ENCODE results near the gene SLC6A9. TPM values are rescaled to one million over a fixed set of nuclear protein-coding genes. Genes with fewer than 3 reads are reported as not detected.
A peak's percentile ranks its signal among the peaks of the same experiment; 100 is the strongest.

The SLC6A9 gene
- total RNA-seq, 1 donor from 2014 or later, result 61.7 TPM

DNA sequence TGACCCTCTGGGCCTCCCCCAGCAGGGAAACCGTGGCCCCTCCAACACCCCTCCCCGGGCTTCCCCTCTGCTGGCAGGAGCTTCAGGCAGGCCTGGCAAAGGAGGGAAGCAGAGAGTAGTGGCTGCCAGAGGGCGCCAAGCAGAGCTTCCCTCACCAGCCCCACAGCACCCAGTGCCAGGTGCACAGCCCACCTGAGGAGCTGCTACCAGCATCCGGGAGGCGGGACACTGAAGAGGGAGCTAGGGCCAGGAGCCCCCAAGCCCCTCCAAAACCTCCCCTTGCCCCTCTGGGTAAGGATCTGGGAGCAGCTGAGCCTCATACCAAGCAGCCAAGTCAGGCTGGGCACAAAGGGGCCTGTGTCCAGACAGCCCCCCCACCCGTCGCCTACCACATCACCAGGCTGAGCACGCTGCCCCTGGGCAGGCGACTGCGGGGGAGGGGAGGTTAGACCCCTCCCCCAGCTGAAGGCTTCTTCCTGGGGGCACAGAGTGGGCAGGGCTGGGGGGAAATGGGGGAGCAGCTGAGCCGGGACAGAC lies 20.3 kb downstream of the SLC6A9 start:
- Mint-ChIP-seq H3K27ac (ENCODE audit: unreplicated experiment) (no peak overlapping the region), H3K4me3 (ENCODE audit: unreplicated experiment) (no peak overlapping the region), H3K27me3 (ENCODE audit: low read depth) (no peaks in the 10 kb centered on the region), H3K36me3 (ENCODE audit: low read depth) (peaks cover 7% of the 10 kb centered on the region), H3K9me3 (ENCODE audit: low read depth) (no peaks in the 10 kb centered on the region), H3K4me1 (ENCODE audit: low read depth) (peaks cover 21% of the 10 kb centered on the region)
- no peak for DNase-seq (ENCODE audit: low spot score)
- TF ChIP-seq, protein P1, sequence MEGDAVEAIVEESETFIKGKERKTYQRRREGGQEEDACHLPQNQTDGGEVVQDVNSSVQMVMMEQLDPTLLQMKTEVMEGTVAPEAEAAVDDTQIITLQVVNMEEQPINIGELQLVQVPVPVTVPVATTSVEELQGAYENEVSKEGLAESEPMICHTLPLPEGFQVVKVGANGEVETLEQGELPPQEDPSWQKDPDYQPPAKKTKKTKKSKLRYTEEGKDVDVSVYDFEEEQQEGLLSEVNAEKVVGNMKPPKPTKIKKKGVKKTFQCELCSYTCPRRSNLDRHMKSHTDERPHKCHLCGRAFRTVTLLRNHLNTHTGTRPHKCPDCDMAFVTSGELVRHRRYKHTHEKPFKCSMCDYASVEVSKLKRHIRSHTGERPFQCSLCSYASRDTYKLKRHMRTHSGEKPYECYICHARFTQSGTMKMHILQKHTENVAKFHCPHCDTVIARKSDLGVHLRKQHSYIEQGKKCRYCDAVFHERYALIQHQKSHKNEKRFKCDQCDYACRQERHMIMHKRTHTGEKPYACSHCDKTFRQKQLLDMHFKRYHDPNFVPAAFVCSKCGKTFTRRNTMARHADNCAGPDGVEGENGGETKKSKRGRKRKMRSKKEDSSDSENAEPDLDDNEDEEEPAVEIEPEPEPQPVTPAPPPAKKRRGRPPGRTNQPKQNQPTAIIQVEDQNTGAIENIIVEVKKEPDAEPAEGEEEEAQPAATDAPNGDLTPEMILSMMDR (IDR thresholded peaks at IDR 0.05), result no peak

DNA sequence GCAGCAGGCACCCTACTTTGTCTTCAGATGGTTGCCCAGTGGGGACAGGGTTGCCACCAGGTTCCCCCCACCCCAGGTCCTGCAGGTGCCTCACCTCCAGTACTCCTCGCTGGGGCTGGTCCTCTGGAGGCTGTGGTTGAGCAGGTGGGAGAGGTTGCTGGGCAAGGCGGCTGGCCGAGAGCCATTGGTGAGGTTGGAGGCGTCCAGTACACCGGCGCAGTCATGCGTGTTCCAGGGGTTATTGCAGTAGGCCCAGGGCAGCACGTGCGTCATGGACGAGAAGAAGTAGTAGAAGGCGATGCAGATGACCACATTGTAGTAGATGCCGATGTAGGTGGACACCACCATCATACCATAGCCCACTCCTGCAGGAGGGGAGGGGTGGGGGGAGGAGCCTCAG lies 23.0 kb downstream of the SLC6A9 start:
- Mint-ChIP-seq H3K4me3 (ENCODE audit: unreplicated experiment) (no peak overlapping the region), H3K36me3 (ENCODE audit: low read depth) (peaks cover 7% of the 10 kb centered on the region), H3K9me3 (ENCODE audit: low read depth) (no peaks in the 10 kb centered on the region), H3K4me1 (ENCODE audit: low read depth) (peaks cover 8% of the 10 kb centered on the region), H3K27ac (ENCODE audit: unreplicated experiment) (no peak overlapping the region), H3K27me3 (ENCODE audit: low read depth) (no peaks in the 10 kb centered on the region)
- no peak for DNase-seq (ENCODE audit: low spot score)
- TF ChIP-seq, protein P1 (IDR thresholded peaks at IDR 0.05), result no peak

DNA sequence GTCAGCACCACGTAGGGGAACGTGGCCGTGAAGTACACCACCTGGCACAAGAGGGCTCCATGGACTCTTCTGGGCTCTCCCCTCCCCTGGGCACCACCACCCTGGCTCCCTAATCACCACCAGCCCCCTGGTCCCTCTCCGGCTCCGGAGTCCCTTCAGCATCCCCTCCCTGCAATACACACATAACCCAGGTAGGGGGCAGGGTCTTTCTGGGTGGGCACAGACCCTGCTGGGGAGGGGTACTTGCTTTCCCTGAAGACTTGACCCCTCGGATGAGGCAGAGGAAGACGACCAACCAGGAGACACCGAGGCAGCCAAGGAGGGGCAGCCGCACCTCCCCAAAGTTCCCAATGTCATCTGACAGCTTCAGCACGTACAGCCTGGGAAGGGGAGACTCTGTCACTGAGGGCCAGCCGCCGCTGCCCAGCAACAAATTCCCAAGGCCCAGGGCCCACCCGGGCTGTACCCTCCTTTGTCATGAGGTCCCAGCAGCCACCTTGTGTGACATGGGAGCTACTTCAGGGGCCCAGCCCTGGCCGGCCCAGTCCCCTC lies 28.6 kb downstream of the SLC6A9 start:
- H3K9me3 Mint-ChIP-seq (ENCODE audit: low read depth), result no peaks in the 10 kb centered on the region

DNA sequence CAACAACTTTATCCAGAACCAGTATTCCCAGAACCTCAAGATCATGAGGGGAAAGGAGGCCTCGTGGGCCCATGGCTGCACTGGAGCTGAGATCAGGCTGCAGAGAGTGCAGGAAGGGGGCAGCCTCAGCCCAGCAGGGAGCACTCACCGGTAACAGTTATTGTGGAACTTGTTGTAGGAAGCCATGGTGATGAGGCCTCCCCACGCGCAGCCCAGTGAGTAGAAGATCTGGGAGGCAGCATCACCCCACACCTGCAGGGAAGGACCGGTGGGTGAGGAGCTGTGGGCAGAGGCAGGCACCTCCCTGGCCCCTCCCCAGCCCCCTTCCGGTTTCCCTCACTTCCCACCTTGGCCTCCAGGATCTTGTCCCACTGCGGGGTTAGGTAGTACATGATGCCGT lies 29.1 kb downstream of the SLC6A9 start:
- Mint-ChIP-seq H3K36me3 (ENCODE audit: low read depth) (peaks cover 9% of the 10 kb centered on the region), H3K27me3 (ENCODE audit: low read depth) (no peaks in the 10 kb centered on the region), H3K27ac (ENCODE audit: unreplicated experiment) (no peak overlapping the region), H3K4me3 (ENCODE audit: unreplicated experiment) (no peak overlapping the region), H3K4me1 (ENCODE audit: low read depth) (no peaks in the 10 kb centered on the region), H3K9me3 (ENCODE audit: low read depth) (no peaks in the 10 kb centered on the region)
- DNase-seq (ENCODE audit: low spot score), result no peak
- TF ChIP-seq, protein P1 (IDR thresholded peaks at IDR 0.05), result no peak

More for the DNA sequence above, 28.6 kb downstream of the SLC6A9 start:
- peaks cover 9% of the 10 kb centered on the region for H3K36me3 Mint-ChIP-seq (ENCODE audit: low read depth)
- no peaks in the 10 kb centered on the region for H3K27me3 Mint-ChIP-seq (ENCODE audit: low read depth)
- TF ChIP-seq, protein P1 (IDR thresholded peaks at IDR 0.05), result peak; percentile 55
- no peak overlapping the region for H3K27ac Mint-ChIP-seq (ENCODE audit: unreplicated experiment)
- H3K4me1 Mint-ChIP-seq (ENCODE audit: low read depth), result no peaks in the 10 kb centered on the region
- DNase-seq (ENCODE audit: low spot score), result no peak
- H3K4me3 Mint-ChIP-seq (ENCODE audit: unreplicated experiment), result no peak overlapping the region

DNA sequence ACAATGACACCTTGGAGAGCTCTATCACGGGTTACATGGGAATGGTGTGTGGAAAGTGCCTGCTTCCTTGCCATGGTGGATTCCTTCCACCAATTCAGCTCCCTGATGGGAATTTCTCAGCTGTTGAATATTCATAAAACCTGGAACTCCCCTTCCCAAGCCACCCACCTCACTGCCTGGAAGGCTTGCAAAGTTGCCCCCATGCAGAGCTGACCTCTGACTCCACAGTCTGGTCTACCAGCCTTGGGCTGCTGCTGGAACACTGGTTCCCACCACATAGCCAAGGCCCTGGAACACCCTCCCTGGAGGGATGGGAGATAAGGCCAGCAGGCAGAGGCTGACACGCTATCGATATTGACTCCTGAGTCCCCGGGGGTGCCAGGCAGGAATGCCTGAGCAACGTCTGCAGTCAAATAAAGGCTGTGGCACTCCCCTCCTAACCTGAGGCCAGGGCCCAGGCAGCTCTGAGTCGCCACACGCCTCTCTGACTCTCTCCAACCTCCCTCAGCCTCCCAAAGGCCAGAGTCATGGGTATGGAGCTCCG lies 31.1 kb downstream of the SLC6A9 start:
- Mint-ChIP-seq H3K9me3 (ENCODE audit: low read depth) (no peaks in the 10 kb centered on the region), H3K4me3 (ENCODE audit: unreplicated experiment) (no peak overlapping the region), H3K27ac (ENCODE audit: unreplicated experiment) (no peak overlapping the region), H3K4me1 (ENCODE audit: low read depth) (peaks cover 2% of the 10 kb centered on the region), H3K27me3 (ENCODE audit: low read depth) (no peaks in the 10 kb centered on the region), H3K36me3 (ENCODE audit: low read depth) (peaks cover 7% of the 10 kb centered on the region)
- DNase-seq (ENCODE audit: low spot score), result no peak
- TF ChIP-seq, protein P1 (IDR thresholded peaks at IDR 0.05), result no peak
